ENCODE measurements around the gene DNAJC10. TPM values are rescaled to one million over a fixed set of nuclear protein-coding genes. Genes with fewer than 3 reads are reported as not detected.

Gene DNAJC10
- total and polyA plus RNA-seq, 9 of the 15 experiments (the other 6 are each of a cell fraction or from before 2014, with no cell fraction given): 9.8 to 77.7 (median 57.3) TPM

GRCh38 chr2:182767578-182767977 lies 51.5 kb downstream of the DNAJC10 start:
- Histone ChIP-seq H3K4me2 (ENCODE audit: insufficient read depth, low read length) (no peak overlapping the region), H3K79me2 (ENCODE audit: control insufficient read depth, insufficient read depth, low read length) (no peaks in the 10 kb centered on the region), H3K9me1 (ENCODE audit: control insufficient read depth, insufficient read depth, low read length) (no peaks in the 10 kb centered on the region), H3K4me1 (replicated peaks in 1 of 2; ENCODE audit: control insufficient read depth in 2 of 2, insufficient read depth in 2 of 2, low read length in 2 of 2) (no peaks in the 10 kb centered on the region), H3K27me3 (ENCODE audit: control insufficient read depth in 2 of 2, insufficient read depth in 2 of 2, low read length in 2 of 2) (no peaks in the 10 kb centered on the region), H3K36me3 (ENCODE audit: control insufficient read depth, insufficient read depth, low read length) (peaks cover 49% of the 10 kb centered on the region), H3K4me3 (no peak overlapping the region), H4K20me1 (replicated peaks; ENCODE audit: control insufficient read depth, insufficient read depth, low read length) (no peaks in the 10 kb centered on the region), H2AFZ (ENCODE audit: low read depth, low read length) (no peak overlapping the region), H3K9me3 (replicated peaks; ENCODE audit: control insufficient read depth, insufficient read depth, low read depth, low read length) (no peaks in the 10 kb centered on the region), H3K9ac (ENCODE audit: insufficient read depth in 1 of 2, low read depth in 2 of 2, low read length in 2 of 2) (no peak overlapping the region), H3K27ac (ENCODE audit: extremely low read depth, low read depth, low read length) (no peak overlapping the region)
- DNase-seq (ENCODE audit: extremely low read depth in 1 of 4, low spot score in 3 of 4): peak in 2 of 4 experiments; percentile 28 to 47
- no TSS peak for BruUV-seq (replicated peaks)
- ATAC-seq: peak; percentile 92
- TF ChIP-seq TEAD1 (CRISPR knock-in tag; IDR thresholded peaks at IDR 0.05): 0 out of 4 replicates have a peak, but pooled peaks of 1 of the 2 experiments have one; percentile 18
- TF ChIP-seq NFIX (CRISPR knock-in tag; IDR thresholded peaks at IDR 0.05; ENCODE audit: low read depth): no peak
- peak; percentile 58; the same call in 1 of the 2 replicates for TF ChIP-seq SMC3 (conservative IDR thresholded peaks at IDR 0.05; ENCODE audit: insufficient read depth, low read depth, low read length)
- peak; percentile 25 to 59; a peak in 3 of 4 replicates for TF ChIP-seq RAD21 (CRISPR knock-in tag; conservative IDR thresholded peaks at IDR 0.05 in 1 of 2, IDR thresholded peaks at IDR 0.05 in 1 of 2)
- TF ChIP-seq MITF (IDR thresholded peaks at IDR 0.05): 0 out of 2 replicates have a peak, but pooled peaks have one; percentile 20
- peak; percentile 55 to 60 (median 59) for TF ChIP-seq CTCF (IDR thresholded peaks at IDR 0.05 in 2 of 3, conservative IDR thresholded peaks at IDR 0.05 in 1 of 3; ENCODE audit: insufficient read depth in 2 of 3, low read depth in 1 of 3, low read length in 3 of 3)
- TF ChIP-seq GTF2F1 (IDR thresholded peaks at IDR 0.05; ENCODE audit: low read depth, low read length): no peak
- in situ Hi-C loops (cut with MboI): loop anchor here (10.0 kb wide), 1 partner anchor 217 kb away; no protein-coding TSS in a partner anchor
- intact Hi-C loops (cut with micrococcal nuclease): loop anchor here (1.0 to 10.0 kb wide), 3 partner anchors 103 to 583 kb away; no protein-coding TSS in a partner anchor
- POLR2A ChIA-PET: interaction anchor here (0.7 to 1.0 kb wide), 3 partner anchors 12 to 214 kb away, joined by 3 read pairs; no protein-coding TSS in a partner anchor
- CTCF ChIA-PET (ENCODE audit: low intra/inter-chr PET ratio): interaction anchor here (1.1 kb wide), 1 partner anchor 213 kb away, joined by 5 read pairs; no protein-coding TSS in a partner anchor
- no peak for FAIRE-seq
- 35% methylated on average over 7 of the region's 7 CpGs for WGBS (ENCODE audit: insufficient coverage, low coverage, missing lambda C conversion rate)
